Ovary (tissue), 3 donors: ENCODE measurements around the gene ANKH.

Source experiments
- EP300 ChIP-seq: sonication (generic); formaldehyde crosslinking; IDR thresholded peaks from one replicate; pipeline ENCODE4 v1.6.1; 2017; ENCODE audit warnings: antibody characterized with exemption
- POLR2A ChIP-seq: fragments of 450-650 bp; IDR thresholded peaks from one replicate; pipeline ENCODE4 v1.6.1; 2017; ENCODE audit warnings: antibody characterized with exemption, mild to moderate bottlenecking, moderate library complexity
- TF ChIP-seq, protein P1 (sequence below), 3 donors: fragments of 450-650 bp in 2 of 3; fragments of 200-600 bp in 1 of 3; IDR thresholded peaks; one replicate each; pipeline versions ENCODE4 v1.5.1 to v1.8.0; 2016 to 2022; ENCODE audit warnings: antibody characterized with exemption in 3 of 3, mild to moderate bottlenecking in 1 of 3
- donor health status: DM: no; HTN: no; CAD: no.

- TF ChIP-seq, protein P1, sequence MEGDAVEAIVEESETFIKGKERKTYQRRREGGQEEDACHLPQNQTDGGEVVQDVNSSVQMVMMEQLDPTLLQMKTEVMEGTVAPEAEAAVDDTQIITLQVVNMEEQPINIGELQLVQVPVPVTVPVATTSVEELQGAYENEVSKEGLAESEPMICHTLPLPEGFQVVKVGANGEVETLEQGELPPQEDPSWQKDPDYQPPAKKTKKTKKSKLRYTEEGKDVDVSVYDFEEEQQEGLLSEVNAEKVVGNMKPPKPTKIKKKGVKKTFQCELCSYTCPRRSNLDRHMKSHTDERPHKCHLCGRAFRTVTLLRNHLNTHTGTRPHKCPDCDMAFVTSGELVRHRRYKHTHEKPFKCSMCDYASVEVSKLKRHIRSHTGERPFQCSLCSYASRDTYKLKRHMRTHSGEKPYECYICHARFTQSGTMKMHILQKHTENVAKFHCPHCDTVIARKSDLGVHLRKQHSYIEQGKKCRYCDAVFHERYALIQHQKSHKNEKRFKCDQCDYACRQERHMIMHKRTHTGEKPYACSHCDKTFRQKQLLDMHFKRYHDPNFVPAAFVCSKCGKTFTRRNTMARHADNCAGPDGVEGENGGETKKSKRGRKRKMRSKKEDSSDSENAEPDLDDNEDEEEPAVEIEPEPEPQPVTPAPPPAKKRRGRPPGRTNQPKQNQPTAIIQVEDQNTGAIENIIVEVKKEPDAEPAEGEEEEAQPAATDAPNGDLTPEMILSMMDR (IDR thresholded peaks at IDR 0.05): no peak
- no peak for TF ChIP-seq EP300
- TF ChIP-seq POLR2A: no peak
Measured at GRCh38 chr5:14733661-14734060, 137.9 kb downstream of the ANKH start.
